Testis (tissue), 2 donors: ENCODE results near the gene ADH1C.

Experiments used
- POLR2A ChIP-seq: fragments of 450-650 bp; IDR thresholded peaks from one replicate; pipeline ENCODE4 v1.6.1; 2017; ENCODE audit warnings: antibody characterized with exemption, mild to moderate bottlenecking, moderate library complexity
- TF ChIP-seq, protein P1 (sequence below), 3 experiments: fragments of 450-650 bp in 2 of 3; fragments of 200-600 bp in 1 of 3; sonication (generic) in 1 of 3; IDR thresholded peaks; one replicate each; pipeline ENCODE4 v1.5.1; 2016 to 2019; ENCODE audit warnings: antibody characterized with exemption in 3 of 3, mild to moderate bottlenecking in 2 of 3, moderate library complexity in 1 of 3

DNA sequence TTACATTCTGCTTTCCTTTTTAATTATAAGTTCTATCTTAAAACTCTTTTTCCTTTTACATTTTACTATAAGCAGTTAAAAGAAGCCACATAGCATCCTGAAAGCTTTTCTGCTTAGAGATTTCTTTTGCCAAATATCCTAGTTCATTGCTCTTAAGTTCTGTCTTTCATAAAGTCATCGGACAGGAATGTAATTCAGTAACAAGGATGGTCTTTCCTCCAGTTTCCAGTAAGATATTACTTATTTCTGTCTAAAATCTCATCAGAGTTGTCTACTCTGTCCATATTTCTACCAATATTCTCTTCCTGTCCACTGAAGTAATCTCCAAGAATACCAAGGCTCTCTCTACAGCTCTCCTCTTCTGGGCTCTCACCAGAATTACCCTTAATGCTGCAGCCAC is 37.5 kb upstream of the ADH1C start:
- TF ChIP-seq, protein P1, sequence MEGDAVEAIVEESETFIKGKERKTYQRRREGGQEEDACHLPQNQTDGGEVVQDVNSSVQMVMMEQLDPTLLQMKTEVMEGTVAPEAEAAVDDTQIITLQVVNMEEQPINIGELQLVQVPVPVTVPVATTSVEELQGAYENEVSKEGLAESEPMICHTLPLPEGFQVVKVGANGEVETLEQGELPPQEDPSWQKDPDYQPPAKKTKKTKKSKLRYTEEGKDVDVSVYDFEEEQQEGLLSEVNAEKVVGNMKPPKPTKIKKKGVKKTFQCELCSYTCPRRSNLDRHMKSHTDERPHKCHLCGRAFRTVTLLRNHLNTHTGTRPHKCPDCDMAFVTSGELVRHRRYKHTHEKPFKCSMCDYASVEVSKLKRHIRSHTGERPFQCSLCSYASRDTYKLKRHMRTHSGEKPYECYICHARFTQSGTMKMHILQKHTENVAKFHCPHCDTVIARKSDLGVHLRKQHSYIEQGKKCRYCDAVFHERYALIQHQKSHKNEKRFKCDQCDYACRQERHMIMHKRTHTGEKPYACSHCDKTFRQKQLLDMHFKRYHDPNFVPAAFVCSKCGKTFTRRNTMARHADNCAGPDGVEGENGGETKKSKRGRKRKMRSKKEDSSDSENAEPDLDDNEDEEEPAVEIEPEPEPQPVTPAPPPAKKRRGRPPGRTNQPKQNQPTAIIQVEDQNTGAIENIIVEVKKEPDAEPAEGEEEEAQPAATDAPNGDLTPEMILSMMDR (IDR thresholded peaks at IDR 0.05): no peak
- no peak for TF ChIP-seq POLR2A
